Activated CD4-positive, alpha-beta T cell treated with anti-CD3 and anti-CD28 coated beads for 36 hours (primary cell): ENCODE measurements around the gene DRD3. TPM values are rescaled to one million over a fixed set of nuclear protein-coding genes. Genes with fewer than 3 reads are reported as not detected.

Experiments
- ATAC-seq: fragments of 200-7000 bp; cut with Tn5 transposase; one replicate; pipeline ENCODE4 v1.10.0; 2021; ENCODE audit warnings: mild to moderate bottlenecking, moderate library complexity
- CTCF ChIA-PET: fragments of 350-600 bp; sonication (Branson Sonifier 250); formaldehyde crosslinking; loops from one replicate; lab custom pipeline; 2021; ENCODE audit warnings: antibody characterized with exemption; lab: Charles Lee
- POLR2A ChIA-PET: fragments of 350-600 bp; sonication (Branson Sonifier 250); formaldehyde crosslinking; loops from one replicate; lab custom pipeline; 2021; ENCODE audit warnings: antibody characterized with exemption, inconsistent platforms; lab: Charles Lee
- DNase-seq: peaks from one replicate; pipeline ENCODE4 v3.0.0-alpha.2; 2020
- H3K27ac Mint-ChIP-seq: one replicate; pipeline ENCODE4 v1.8.0; 2021; ENCODE audit warnings: mixed read lengths
- H3K27me3 Mint-ChIP-seq: one replicate; pipeline ENCODE4 v1.8.0; 2021; ENCODE audit warnings: mixed read lengths
- H3K36me3 Mint-ChIP-seq: one replicate; pipeline ENCODE4 v1.8.0; 2021; ENCODE audit warnings: low read depth, mixed read lengths
- H3K4me1 Mint-ChIP-seq: one replicate; pipeline ENCODE4 v1.8.0; 2021; ENCODE audit warnings: mixed read lengths
- H3K4me3 Mint-ChIP-seq: one replicate; pipeline ENCODE4 v1.8.0; 2021; ENCODE audit warnings: mild to moderate bottlenecking, moderate library complexity, mixed read lengths
- H3K9me3 Mint-ChIP-seq: one replicate; pipeline ENCODE4 v1.8.0; 2021; ENCODE audit warnings: low read depth, mixed read lengths
- intact Hi-C, 2 experiments: fragments of 100-400 bp; cut with DNase I in 1 of 2; cut with micrococcal nuclease in 1 of 2; formaldehyde crosslinking; loops; one replicate each; pipeline versions ENCODE4 v1.14.2 to v1.15.1; 2022 to 2024; cut with DNase I, micrococcal nuclease
- total RNA-seq, 2 experiments: library from RNA; stranded (reverse); gene quantifications; one replicate each; pipeline ENCODE4 v1.2.3, GENCODE V29; 2021

Gene DRD3
- total RNA-seq, 2 experiments from 2014 or later: not detected

DNA sequence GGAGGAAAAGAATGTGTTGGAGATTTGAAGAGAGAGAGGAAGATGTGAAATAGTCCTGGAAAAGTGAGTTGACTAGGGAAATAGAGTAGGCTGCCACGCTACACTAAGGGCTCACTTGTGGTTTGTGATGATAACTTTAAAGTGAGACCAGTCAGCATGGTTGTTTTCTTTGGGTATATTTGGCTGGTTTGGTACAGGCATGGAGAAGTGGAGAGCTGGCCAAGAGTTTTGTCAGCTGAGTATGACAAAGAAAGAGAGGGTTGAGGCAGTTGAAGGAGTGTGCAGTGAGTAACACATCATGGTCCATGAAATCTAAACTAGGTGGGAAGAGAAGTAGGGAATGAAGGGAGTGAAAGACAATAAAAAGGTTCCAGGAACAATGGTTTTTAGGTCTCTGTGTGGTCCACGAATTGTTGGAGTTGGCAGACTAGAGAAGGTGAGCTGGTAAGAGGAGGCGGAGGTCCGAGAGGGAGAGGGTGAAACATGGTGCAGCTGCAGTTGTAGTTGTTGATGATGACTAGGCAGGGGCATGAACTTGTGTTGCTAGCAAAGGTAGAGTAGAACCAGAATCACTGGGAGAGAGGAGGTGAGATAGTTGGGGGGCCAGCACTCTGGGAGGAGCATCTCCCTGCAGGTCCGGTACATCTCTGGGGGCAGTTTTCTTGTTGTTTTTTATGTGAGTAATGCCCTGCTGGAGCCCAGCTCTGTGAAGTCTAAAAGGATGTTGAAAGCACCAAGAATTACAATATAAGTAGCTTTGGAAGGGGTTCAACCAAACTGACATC is 37.5 kb upstream of the DRD3 start:
- ChIA-PET CTCF (interaction anchor here (2.6 kb wide), 1 partner anchor 100 kb away, joined by 5 read pairs; no protein-coding TSS in a partner anchor), POLR2A (interaction anchor here (0.6 kb wide), 1 partner anchor 883 kb away, joined by 3 read pairs; no protein-coding TSS in a partner anchor)
- DNase-seq: no peak
- Mint-ChIP-seq H3K27me3 (no peaks in the 10 kb centered on the region), H3K27ac (no peak overlapping the region), H3K4me3 (no peak overlapping the region), H3K4me1 (peaks cover 38% of the 10 kb centered on the region), H3K36me3 (peaks cover 15% of the 10 kb centered on the region), H3K9me3 (no peaks in the 10 kb centered on the region)
- ATAC-seq: no peak
- intact Hi-C loops: loop anchor here (5.0 to 10.0 kb wide), 2 partner anchors 684 to 928 kb away; partner anchors contain the start of genes SIDT1 (in 1 of the 2) and ZBTB20 (in 1 of the 2)

- Mint-ChIP-seq H3K36me3 (peaks cover 12% of the 10 kb centered on the region), H3K27me3 (no peaks in the 10 kb centered on the region), H3K9me3 (peaks cover 2% of the 10 kb centered on the region), H3K4me1 (peaks cover 24% of the 10 kb centered on the region), H3K4me3 (no peak overlapping the region), H3K27ac (no peak overlapping the region)
- ChIA-PET POLR2A (interaction anchor here (0.6 to 3.1 kb wide), 11 partner anchors 8 to 1689 kb away, joined by 3 to 34 read pairs (median 5); no protein-coding TSS in a partner anchor), CTCF (interaction anchor here (0.5 to 2.6 kb wide), 14 partner anchors 9 to 882 kb away, joined by 3 to 14 read pairs (median 3); partner anchors contain the start of gene TIGIT)
- intact Hi-C loops: loop anchor here (1.0 to 10.0 kb wide), 17 partner anchors 9 to 1568 kb away; partner anchors contain the start of genes CCDC191 (in 2 of the 2), NAA50 (in 2 of the 2), QTRT2 (in 2 of the 2) and ATP6V1A (in 1 of the 2)
- ATAC-seq (peak; percentile 49), DNase-seq (peak; percentile 43)
These were observed 35.9 kb upstream of the DRD3 start for GRCh38 chr3:114214542-114215341.

GRCh38 chr3:114213627-114214541 is 35.0 kb upstream of the DRD3 start:
- Mint-ChIP-seq H3K27me3 (no peaks in the 10 kb centered on the region), H3K9me3 (peaks cover 2% of the 10 kb centered on the region), H3K4me1 (peaks cover 17% of the 10 kb centered on the region), H3K27ac (no peak overlapping the region), H3K36me3 (peaks cover 12% of the 10 kb centered on the region), H3K4me3 (no peak overlapping the region)
- intact Hi-C loops: loop anchor here (1.0 to 10.0 kb wide), 20 partner anchors 9 to 1568 kb away; partner anchors contain the start of genes CCDC191 (in 2 of the 2), NAA50 (in 2 of the 2), QTRT2 (in 2 of the 2) and ZBTB20 (in 2 of the 2)
- DNase-seq (peak; percentile 86), ATAC-seq (peak; percentile 76)
- POLR2A ChIA-PET: interaction anchor here (0.5 to 3.1 kb wide), 12 partner anchors 8 to 931 kb away, joined by 3 to 34 read pairs (median 4); no protein-coding TSS in a partner anchor
- CTCF ChIA-PET: interaction anchor here (0.7 to 2.6 kb wide), 22 partner anchors 8 to 364 kb away, joined by 3 to 14 read pairs (median 3); partner anchors contain the start of genes CCDC191 and TIGIT

DNA sequence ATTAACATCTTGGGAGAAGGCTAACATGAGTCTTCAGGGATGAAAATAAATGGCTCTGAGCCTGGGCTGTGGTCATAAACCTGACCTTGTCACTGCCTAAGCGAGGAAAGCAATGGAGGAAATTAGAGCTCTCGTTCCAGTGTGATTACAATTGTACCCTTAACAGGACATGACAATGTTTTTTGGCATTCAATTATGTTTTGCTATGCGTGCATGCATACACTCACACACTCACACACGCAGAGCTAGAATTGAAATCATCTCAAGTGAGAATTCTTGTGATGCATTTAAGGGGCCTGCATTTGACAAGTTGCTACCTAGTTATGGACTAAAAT is 34.4 kb upstream of the DRD3 start:
- Mint-ChIP-seq H3K4me1 (peaks cover 12% of the 10 kb centered on the region), H3K4me3 (no peak overlapping the region), H3K36me3 (peaks cover 9% of the 10 kb centered on the region), H3K27ac (no peak overlapping the region), H3K27me3 (no peaks in the 10 kb centered on the region), H3K9me3 (peaks cover 2% of the 10 kb centered on the region)
- intact Hi-C loops: loop anchor here (1.0 to 10.0 kb wide), 13 partner anchors 10 to 1569 kb away; partner anchors contain the start of genes ZBTB20 (in 2 of the 2), ATP6V1A (in 1 of the 2), CCDC191 (in 1 of the 2) and NAA50 (in 1 of the 2)
- ChIA-PET CTCF (interaction anchor here (0.7 to 2.6 kb wide), 16 partner anchors 9 to 364 kb away, joined by 3 to 14 read pairs (median 4); partner anchors contain the start of gene CCDC191), POLR2A (interaction anchor here (0.5 to 3.1 kb wide), 10 partner anchors 8 to 931 kb away, joined by 3 to 34 read pairs (median 4); no protein-coding TSS in a partner anchor)
- DNase-seq: no peak
- no peak for ATAC-seq

GRCh38 chr3:114212646-114213045 is 33.8 kb upstream of the DRD3 start:
- POLR2A ChIA-PET: interaction anchor here (1.0 to 3.1 kb wide), 5 partner anchors 9 to 95 kb away, joined by 4 to 34 read pairs (median 8); no protein-coding TSS in a partner anchor
- DNase-seq (no peak), ATAC-seq (no peak)
- no peak overlapping the region for H3K27ac Mint-ChIP-seq
- H3K36me3 Mint-ChIP-seq: peaks cover 6% of the 10 kb centered on the region
- H3K27me3 Mint-ChIP-seq: no peaks in the 10 kb centered on the region
- CTCF ChIA-PET: interaction anchor here (1.0 to 2.6 kb wide), 5 partner anchors 11 to 206 kb away, joined by 3 to 14 read pairs (median 6); no protein-coding TSS in a partner anchor
- no peak overlapping the region for H3K4me3 Mint-ChIP-seq
- peaks cover 6% of the 10 kb centered on the region for H3K4me1 Mint-ChIP-seq
- peaks cover 2% of the 10 kb centered on the region for H3K9me3 Mint-ChIP-seq
- intact Hi-C loops: loop anchor here (1.0 to 10.0 kb wide), 13 partner anchors 11 to 1570 kb away; partner anchors contain the start of genes ZBTB20 (in 2 of the 2), ATP6V1A (in 1 of the 2), CCDC191 (in 1 of the 2) and NAA50 (in 1 of the 2)

- ChIA-PET POLR2A (no interaction called here), CTCF (no interaction called here)
- DNase-seq (no peak), ATAC-seq (peak; percentile 16)
- H3K27ac Mint-ChIP-seq: no peak overlapping the region
- no peaks in the 10 kb centered on the region for H3K27me3 Mint-ChIP-seq
- H3K4me1 Mint-ChIP-seq: peaks cover 9% of the 10 kb centered on the region
- H3K9me3 Mint-ChIP-seq: peaks cover 2% of the 10 kb centered on the region
- no peak overlapping the region for H3K4me3 Mint-ChIP-seq
- H3K36me3 Mint-ChIP-seq: no peaks in the 10 kb centered on the region
- intact Hi-C loops: no loop called here
These were observed 28.9 kb upstream of the DRD3 start for GRCh38 chr3:114207768-114208167.

DNA sequence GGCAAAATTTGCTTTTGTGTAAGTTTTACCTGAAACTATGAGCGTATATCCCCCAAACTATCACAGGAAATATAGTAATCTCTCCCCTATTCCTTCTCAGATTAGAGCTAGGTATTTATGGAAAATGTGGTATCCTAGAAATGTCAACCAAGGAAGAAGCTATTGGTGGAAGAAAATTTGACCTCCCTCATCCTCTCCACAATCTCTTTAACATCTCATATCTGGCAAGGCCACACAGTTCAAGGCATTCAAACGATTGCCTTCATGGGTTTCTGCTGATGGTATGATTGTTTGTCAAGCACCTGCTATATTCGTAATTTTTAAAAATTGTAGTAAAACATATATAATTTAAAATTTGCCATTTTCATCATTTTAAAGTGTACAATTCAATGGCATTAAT is 27.5 kb upstream of the DRD3 start:
- intact Hi-C loops: no loop called here
- CTCF ChIA-PET: no interaction called here
- DNase-seq: no peak
- no peak overlapping the region for H3K4me3 Mint-ChIP-seq
- POLR2A ChIA-PET: no interaction called here
- ATAC-seq: peak; percentile 6
- H3K27ac Mint-ChIP-seq: no peak overlapping the region
- peaks cover 9% of the 10 kb centered on the region for H3K4me1 Mint-ChIP-seq
- H3K27me3 Mint-ChIP-seq: no peaks in the 10 kb centered on the region
- H3K36me3 Mint-ChIP-seq: no peaks in the 10 kb centered on the region
- peaks cover 2% of the 10 kb centered on the region for H3K9me3 Mint-ChIP-seq

DNA sequence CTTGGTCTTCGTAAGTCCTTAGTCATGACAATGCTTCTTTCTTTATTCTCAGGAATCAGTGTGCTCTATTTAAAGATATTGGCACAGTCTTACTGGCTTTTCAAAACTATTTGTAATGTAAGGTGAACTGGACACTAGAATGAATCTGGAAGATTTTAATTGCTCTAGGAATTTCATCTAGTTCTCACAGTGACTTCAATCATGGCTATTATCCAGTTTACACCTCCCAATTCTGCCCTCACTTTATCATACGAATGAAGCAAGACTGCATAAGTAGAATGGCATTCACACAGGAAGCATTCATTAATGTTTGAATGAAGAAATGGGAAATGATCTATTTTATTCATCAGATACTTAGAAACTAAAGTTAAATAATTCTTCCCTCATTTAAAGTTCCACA is 26.7 kb upstream of the DRD3 start:
- intact Hi-C loops: no loop called here
- ChIA-PET POLR2A (no interaction called here), CTCF (no interaction called here)
- ATAC-seq: no peak
- Mint-ChIP-seq H3K4me1 (peaks cover 9% of the 10 kb centered on the region), H3K27me3 (no peaks in the 10 kb centered on the region), H3K9me3 (peaks cover under 1% of the 10 kb centered on the region), H3K36me3 (no peaks in the 10 kb centered on the region), H3K27ac (no peak overlapping the region), H3K4me3 (no peak overlapping the region)
- DNase-seq: no peak

DNA sequence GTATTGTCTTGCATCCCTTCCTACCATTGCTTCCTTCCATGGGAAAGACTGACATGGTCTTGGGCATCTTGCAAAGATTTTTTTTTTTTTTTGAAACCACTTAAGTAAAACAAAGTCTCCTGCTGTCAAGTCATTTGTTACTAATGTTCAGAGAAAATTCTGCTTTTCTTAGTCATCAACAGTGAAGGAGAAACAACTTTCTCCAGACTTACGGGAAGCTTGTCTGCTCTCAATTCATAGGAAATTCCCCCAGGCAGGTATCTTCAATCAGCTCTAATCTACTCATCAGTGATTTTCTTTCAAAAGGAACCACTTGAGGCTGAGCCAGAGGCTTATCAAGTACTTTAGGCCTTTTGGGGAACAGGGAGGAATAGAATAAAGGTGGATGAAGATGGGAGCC is 15.9 kb upstream of the DRD3 start:
- ATAC-seq: peak; percentile 26
- ChIA-PET POLR2A (interaction anchor here (0.9 kb wide), 1 partner anchor 19 kb away, joined by 4 read pairs; no protein-coding TSS in a partner anchor), CTCF (interaction anchor here (0.6 to 1.3 kb wide), 3 partner anchors 15 to 223 kb away, joined by 3 to 4 read pairs (median 3); no protein-coding TSS in a partner anchor)
- no peak for DNase-seq
- intact Hi-C loops: no loop called here
- Mint-ChIP-seq H3K36me3 (no peaks in the 10 kb centered on the region), H3K9me3 (no peaks in the 10 kb centered on the region), H3K4me1 (peaks cover 7% of the 10 kb centered on the region), H3K4me3 (no peak overlapping the region), H3K27me3 (no peaks in the 10 kb centered on the region), H3K27ac (peak overlapping the region; percentile 44)

DNA sequence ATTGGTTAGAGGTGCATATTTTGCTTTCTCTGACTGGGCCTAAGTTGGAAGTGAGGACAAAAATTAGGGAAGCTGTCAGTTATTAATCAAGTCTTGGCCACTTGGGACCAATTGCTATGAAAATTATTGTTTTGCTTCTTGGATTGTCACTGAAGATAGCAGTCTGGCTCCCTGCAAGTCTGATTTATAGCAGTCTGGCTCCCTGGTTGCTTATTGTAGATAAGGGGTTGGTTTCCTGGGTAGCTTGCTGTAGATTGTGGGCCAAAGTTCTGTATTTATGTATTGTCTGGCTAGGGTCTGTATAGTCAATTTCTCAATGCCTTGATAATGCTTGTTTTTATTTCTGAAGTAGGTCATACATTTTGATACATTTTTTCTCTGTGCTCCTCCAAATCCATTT is 13.3 kb upstream of the DRD3 start:
- intact Hi-C loops: no loop called here
- ATAC-seq (no peak), DNase-seq (no peak)
- H3K36me3 Mint-ChIP-seq: no peaks in the 10 kb centered on the region
- no peaks in the 10 kb centered on the region for H3K9me3 Mint-ChIP-seq
- no peak overlapping the region for H3K4me3 Mint-ChIP-seq
- no peaks in the 10 kb centered on the region for H3K27me3 Mint-ChIP-seq
- peaks cover 7% of the 10 kb centered on the region for H3K4me1 Mint-ChIP-seq
- ChIA-PET POLR2A (no interaction called here), CTCF (interaction anchor here (1.0 kb wide), 1 partner anchor 8 kb away, joined by 3 read pairs; no protein-coding TSS in a partner anchor)
- no peak overlapping the region for H3K27ac Mint-ChIP-seq
